Adrenal gland (tissue), 12 donors: ENCODE results near the gene KLF3. TPM values are rescaled to one million over a fixed set of nuclear protein-coding genes. Genes with fewer than 3 reads are reported as not detected.
"Not testable (repeated sequence)": the region's sequence is repeated elsewhere in the genome, so short reads cannot be mapped to it uniquely, and the experiment has no call there.

Source experiments
- DNase-seq, 7 donors: peaks; one replicate each; pipeline ENCODE4 v3.0.0-alpha.2; 2019 to 2020
- H3K27ac ChIP-seq, 5 donors: fragments of 200-600 bp; sonication (generic) in 4 of 5; 1 replicate in 3 of 5; 2 replicates in 2 of 5; pipeline versions ENCODE4 v1.5.1 to v1.8.0; 2016 to 2020; ENCODE audit warnings: mild to moderate bottlenecking in 1 of 5
- H3K27me3 ChIP-seq: fragments of 200-600 bp; 2 replicates; pipeline ENCODE4 v1.8.0; 2021
- H3K36me3 ChIP-seq, 2 donors: fragments of 200-600 bp; replicated peaks in 1 of 2; 1 replicate in 1 of 2; 2 replicates in 1 of 2; pipeline versions ENCODE4 v1.5.1 to v1.8.0; 2018 to 2022
- H3K4me1 ChIP-seq, 2 donors: fragments of 200-600 bp; replicated peaks in 1 of 2; 1 replicate in 1 of 2; 2 replicates in 1 of 2; pipeline versions ENCODE4 v1.5.1 to v1.8.0; 2018 to 2021
- H3K4me3 ChIP-seq, 4 donors: fragments of 200-600 bp; sonication (generic) in 3 of 4; one replicate each; pipeline ENCODE4 v1.5.1; 2016 to 2018
- H3K9me3 ChIP-seq, 3 donors: fragments of 200-600 bp; sonication (generic) in 1 of 3; replicated peaks in 1 of 3; 1 replicate in 2 of 3; 2 replicates in 1 of 3; pipeline versions ENCODE4 v1.5.1 to v1.8.0; 2016 to 2021
- CTCF ChIP-seq, 6 experiments: fragments of 450-650 bp in 4 of 6; fragments of 200-600 bp in 2 of 6; sonication (generic) in 1 of 6; IDR thresholded peaks; 1 replicate in 5 of 6; 2 replicates in 1 of 6; pipeline versions ENCODE4 v1.5.1 to v1.8.0; 2016 to 2021; ENCODE audit warnings: antibody characterized with exemption in 6 of 6, mild to moderate bottlenecking in 2 of 6, moderate library complexity in 1 of 6
- POLR2A ChIP-seq, 2 donors: fragments of 450-650 bp; IDR thresholded peaks; one replicate each; pipeline ENCODE4 v1.6.1; 2017; ENCODE audit warnings: antibody characterized with exemption in 2 of 2, mild to moderate bottlenecking in 2 of 2, moderate library complexity in 1 of 2
- WGBS, 4 donors: extraction: QIAGEN DNeasy Blood & Tissue Kit in 2 of 4; methylation state at CpG; one replicate each; pipeline versions ENCODE4 v1.1.5 to v1.1.7; 2013 to 2017; 5-methylcytosine and 5-hydroxymethylcytosine counted together
- intact Hi-C, 2 donors: fragments of 100-400 bp; cut with DNase I; formaldehyde crosslinking; loops; one replicate each; pipeline versions ENCODE4 v1.14.1 to v1.15.0; 2022 to 2023
- polyA plus RNA-seq, 3 donors: library from polyadenylated mRNA; stranded (reverse); fragments of 200-250 nt in 2 of 3; fragments of 350-450 nt in 1 of 3; fragmentation: Illumina TruSeq in 1 of 3; extraction: RNeasy Lipid Tissue Mini Kit (QIAGEN cat#74804) in 1 of 3; gene quantifications; one replicate each; pipeline ENCODE4 v1.2.3, GENCODE V29; 2013 to 2014
- total RNA-seq, 9 donors: library from RNA; depleted of rRNA in 4 of 9; stranded (reverse); fragments of >200 nt in 4 of 9; fragments of 120-200 nt in 1 of 9; fragmentation: NEBNext Ultra II Directional in 1 of 9; extraction: Animal tissue kit (Norgen Biotek cat#: 25700) in 1 of 9; gene quantifications; one replicate each; pipeline versions ENCODE4 v1.1.0 to v1.2.4, GENCODE V29; 2013 to 2023
- donor health status: healthy with polysubstance abuse.
- donor health status: Bipolar disorder and iron deficiency.
- donor health status: DM: yes; HTN: yes; CAD: no.
- donor health status: DM: no; HTN: no; CAD: no.
- donor health status: DM: no; HTN: no; CAD: no.
- donor health status: DM: yes; HTN: yes; CAD: no.

Gene KLF3
- total and polyA plus RNA-seq, 12 donors: 10.1 to 45.7 (median 38.0) TPM

DNA sequence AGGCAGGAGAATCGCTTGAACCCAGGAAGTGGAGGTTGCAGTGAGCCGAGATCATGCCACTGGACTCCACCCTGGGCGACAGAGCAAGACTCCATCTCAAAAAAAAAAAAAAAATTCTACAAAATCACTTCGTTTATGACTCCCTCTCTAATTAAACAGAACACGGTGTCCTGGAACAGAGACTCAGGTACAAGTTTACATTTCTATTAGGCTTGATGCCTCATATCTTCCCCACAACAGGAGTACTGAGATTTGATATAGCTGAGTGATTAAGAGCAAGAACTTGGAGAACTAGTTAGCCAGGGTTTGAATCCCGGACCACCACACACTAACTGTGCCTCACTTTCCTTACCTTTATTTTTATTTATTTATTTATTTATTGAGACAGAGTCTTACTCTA lies 42.2 kb upstream of the KLF3 start:
- Histone ChIP-seq H3K36me3 (no peaks in the 10 kb centered on the region), H3K4me3 (no peak overlapping the region), H3K4me1 (no peaks in the 10 kb centered on the region), H3K27ac (no peak overlapping the region), H3K27me3 (no peaks in the 10 kb centered on the region), H3K9me3 (no peaks in the 10 kb centered on the region)
- intact Hi-C loops: no loop called here
- no peak for DNase-seq
- 88 to 97% (median 91%) methylated on average over 6 of the region's 6 CpGs for WGBS, 4 donors
- no peak for TF ChIP-seq POLR2A (IDR thresholded peaks at IDR 0.05)
- no peak for TF ChIP-seq CTCF (IDR thresholded peaks at IDR 0.05)

GRCh38 chr4:38622340-38622739 lies 41.7 kb upstream of the KLF3 start:
- intact Hi-C loops, H3K4me3 ChIP-seq, H3K36me3 ChIP-seq, H3K27me3 ChIP-seq, H3K9me3 ChIP-seq, H3K27ac ChIP-seq, DNase-seq, H3K4me1 ChIP-seq: not testable (repeated sequence)
- 88 to 96% (median 92%) methylated on average over 2 of the region's 2 CpGs for WGBS, 4 donors

- no peaks in the 10 kb centered on the region for H3K4me1 ChIP-seq
- 85 to 91% (median 89%) methylated on average over 2 of the region's 2 CpGs for WGBS, 4 donors
- no peaks in the 10 kb centered on the region for H3K27me3 ChIP-seq
- H3K9me3 ChIP-seq: no peaks in the 10 kb centered on the region
- TF ChIP-seq CTCF (IDR thresholded peaks at IDR 0.05) (no peak), POLR2A (IDR thresholded peaks at IDR 0.05) (no peak)
- intact Hi-C loops: no loop called here
- DNase-seq: no peak
- H3K36me3 ChIP-seq: no peaks in the 10 kb centered on the region
- H3K27ac ChIP-seq: no peak overlapping the region
- no peak overlapping the region for H3K4me3 ChIP-seq
Measured at GRCh38 chr4:38623260-38623659, 40.7 kb upstream of the KLF3 start.

- intact Hi-C loops: no loop called here
- TF ChIP-seq POLR2A (IDR thresholded peaks at IDR 0.05) (no peak), CTCF (IDR thresholded peaks at IDR 0.05) (no peak)
- no peak for DNase-seq
- no peak overlapping the region for H3K27ac ChIP-seq
- H3K4me1 ChIP-seq: no peaks in the 10 kb centered on the region
- WGBS, 4 donors: 98 to 100% (median 99%) methylated on average over 3 of the region's 3 CpGs
- H3K36me3 ChIP-seq: no peaks in the 10 kb centered on the region
- H3K27me3 ChIP-seq: no peaks in the 10 kb centered on the region
- no peaks in the 10 kb centered on the region for H3K9me3 ChIP-seq
- no peak overlapping the region for H3K4me3 ChIP-seq
Measured at GRCh38 chr4:38624311-38624710, 39.7 kb upstream of the KLF3 start.

GRCh38 chr4:38625508-38625907 lies 38.5 kb upstream of the KLF3 start:
- intact Hi-C loops: no loop called here
- 79 to 94% (median 85%) methylated on average over 3 of the region's 3 CpGs for WGBS, 4 donors
- no peaks in the 10 kb centered on the region for H3K4me1 ChIP-seq
- H3K27ac ChIP-seq: no peak overlapping the region
- H3K9me3 ChIP-seq: no peaks in the 10 kb centered on the region
- no peaks in the 10 kb centered on the region for H3K27me3 ChIP-seq
- DNase-seq: no peak
- no peak for TF ChIP-seq CTCF (IDR thresholded peaks at IDR 0.05)
- no peak for TF ChIP-seq POLR2A (IDR thresholded peaks at IDR 0.05)
- no peak overlapping the region for H3K4me3 ChIP-seq
- no peaks in the 10 kb centered on the region for H3K36me3 ChIP-seq

DNA sequence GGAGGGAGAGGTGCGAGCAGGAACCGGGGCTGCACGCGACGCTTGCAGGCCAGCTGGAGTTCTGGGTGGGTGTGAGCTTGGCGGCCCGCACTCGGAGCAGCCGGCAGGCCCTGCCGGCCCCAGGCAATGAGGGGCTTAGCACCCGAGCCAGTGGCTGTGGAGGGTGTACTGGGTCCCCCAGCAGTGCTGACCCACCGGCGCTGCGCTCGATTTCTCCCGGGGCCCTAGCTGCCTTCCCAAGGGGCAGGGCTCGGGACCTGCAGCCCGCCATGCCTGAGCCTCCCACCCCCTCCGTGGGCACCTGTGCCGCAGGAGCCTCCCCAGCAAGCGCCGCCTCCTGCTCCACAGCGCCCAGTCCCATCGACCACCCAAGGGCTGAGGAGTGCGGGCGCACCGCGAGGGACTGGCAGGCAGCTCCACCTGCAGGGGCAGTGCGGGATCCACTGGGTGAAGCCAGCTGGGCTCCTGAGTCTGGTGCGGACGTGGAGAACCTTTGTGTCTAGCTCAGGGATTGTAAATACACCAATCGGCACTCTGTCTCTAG lies 37.0 kb upstream of the KLF3 start:
- H3K4me3 ChIP-seq, intact Hi-C loops, H3K27me3 ChIP-seq, H3K9me3 ChIP-seq, DNase-seq, H3K36me3 ChIP-seq, H3K27ac ChIP-seq, H3K4me1 ChIP-seq: not testable (repeated sequence)
- 94 to 100% (median 95%) methylated on average over 3 to 32 of the region's 32 CpGs for WGBS, 4 donors
